ENCODE measurements around the gene EPHA8.

Gene EPHA8

GRCh38 chr1:22569269-22569668, 6.0 kb downstream of the EPHA8 start:
- no peak for DNase-seq

DNA sequence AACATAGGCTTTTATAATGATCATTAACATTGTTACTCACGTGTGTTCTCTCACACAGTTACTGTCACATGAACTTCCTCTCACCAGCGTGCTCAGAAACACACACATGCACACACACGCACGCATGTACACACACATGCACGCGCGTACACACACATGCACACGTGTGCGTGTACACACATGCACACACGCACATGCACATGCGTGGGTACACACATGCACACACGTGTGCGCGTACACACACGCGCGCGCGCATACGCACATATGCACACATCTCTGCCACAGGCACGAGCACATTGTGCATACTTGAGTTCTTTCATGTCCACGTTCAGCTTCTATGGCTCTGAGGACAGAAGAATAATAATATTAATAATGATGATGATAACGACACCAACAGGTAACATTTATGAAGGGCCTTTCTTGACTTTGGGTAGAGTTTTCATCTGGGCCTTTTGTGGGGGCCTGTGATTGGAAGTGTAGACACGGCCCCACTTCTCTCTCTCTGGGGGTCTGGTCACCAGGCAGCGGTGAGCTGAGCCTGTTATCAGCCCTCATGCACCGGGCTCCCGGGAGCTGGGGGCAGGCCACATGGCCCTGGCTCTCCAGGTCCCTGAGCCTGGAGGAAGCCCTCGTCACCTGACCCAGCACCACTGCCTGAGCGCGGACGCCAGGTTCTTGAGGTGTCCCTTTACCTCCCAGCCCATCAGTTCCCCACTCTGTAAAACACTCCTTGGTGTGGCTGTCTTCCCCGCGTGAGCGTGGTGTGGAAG, 7.0 kb downstream of the EPHA8 start:
- DNase-seq = no peak

GRCh38 chr1:22572818-22573217, 9.5 kb downstream of the EPHA8 start:
- no peak for DNase-seq

- no peak for DNase-seq
Observed at GRCh38 chr1:22573237-22573636, 9.9 kb downstream of the EPHA8 start.

GRCh38 chr1:22575532-22576149, 12.4 kb downstream of the EPHA8 start:
- no peak for DNase-seq

- DNase-seq = no peak
Observed at GRCh38 chr1:22576150-22576544, 12.9 kb downstream of the EPHA8 start.

DNA sequence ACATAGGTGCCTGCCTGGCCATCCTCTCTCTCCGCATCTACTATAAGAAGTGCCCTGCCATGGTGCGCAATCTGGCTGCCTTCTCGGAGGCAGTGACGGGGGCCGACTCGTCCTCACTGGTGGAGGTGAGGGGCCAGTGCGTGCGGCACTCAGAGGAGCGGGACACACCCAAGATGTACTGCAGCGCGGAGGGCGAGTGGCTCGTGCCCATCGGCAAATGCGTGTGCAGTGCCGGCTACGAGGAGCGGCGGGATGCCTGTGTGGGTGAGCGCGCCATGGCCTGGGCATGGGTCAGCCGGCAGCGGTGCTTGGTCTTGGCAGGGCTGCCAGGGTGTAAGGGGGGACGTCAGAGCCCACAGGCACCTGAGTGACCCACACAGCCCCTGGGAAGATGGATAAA, 13.3 kb downstream of the EPHA8 start:
- no peak for DNase-seq

GRCh38 chr1:22578732-22579361, 15.6 kb downstream of the EPHA8 start:
- no peak for DNase-seq

GRCh38 chr1:22579541-22580155, 16.4 kb downstream of the EPHA8 start:
- no peak for DNase-seq

DNA sequence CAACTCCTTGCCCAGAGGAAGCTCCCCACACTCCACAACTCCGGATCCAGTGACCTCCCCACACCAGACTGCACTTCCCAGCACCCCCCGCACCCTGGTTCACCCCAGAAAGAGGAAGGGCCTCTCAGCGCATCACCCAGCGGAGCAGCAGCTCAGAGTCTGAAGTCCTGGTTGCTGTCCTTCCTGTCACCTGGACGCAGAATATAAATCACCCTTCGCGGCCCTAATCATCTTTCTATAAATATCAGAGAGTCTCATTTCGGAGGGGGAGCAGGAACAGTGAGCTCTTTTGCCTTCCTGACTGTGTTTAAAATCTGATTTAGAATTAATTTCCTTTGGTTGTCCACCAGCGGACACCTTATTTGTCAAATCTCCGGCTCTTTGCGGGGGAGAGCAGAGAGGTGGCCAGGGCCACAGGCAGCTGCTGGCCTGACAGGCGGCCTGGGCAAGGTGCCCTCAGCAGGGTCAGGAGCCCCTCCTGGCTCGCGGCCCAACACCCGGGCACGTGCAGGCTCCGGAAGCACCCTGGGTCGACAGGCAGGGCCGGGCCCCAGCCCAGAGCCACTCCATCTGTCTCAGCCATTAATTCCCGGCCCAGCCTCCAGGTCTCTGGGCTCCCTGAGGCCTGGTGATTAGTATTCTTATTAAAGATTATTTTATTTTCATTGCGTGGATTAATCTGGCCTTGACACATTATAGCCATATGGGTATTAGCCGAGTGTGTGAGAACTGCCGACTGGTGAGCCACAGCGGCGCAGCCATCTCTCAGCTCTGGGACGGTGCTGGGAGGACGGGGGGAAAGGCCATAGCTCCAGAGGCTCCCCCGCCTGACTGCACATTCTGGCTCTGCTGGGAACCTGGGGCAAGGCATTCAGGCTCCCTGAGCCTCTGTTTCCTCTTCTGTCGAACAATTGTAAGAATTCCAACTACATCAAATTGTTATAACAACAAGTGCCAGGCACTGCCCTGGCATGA, 19.7 kb downstream of the EPHA8 start:
- no peak for DNase-seq

GRCh38 chr1:22584001-22584562, 20.8 kb downstream of the EPHA8 start:
- DNase-seq = no peak

GRCh38 chr1:22584970-22585369, 21.7 kb downstream of the EPHA8 start:
- DNase-seq = no peak

- DNase-seq = no peak
Observed at GRCh38 chr1:22585471-22585870, 22.2 kb downstream of the EPHA8 start.

GRCh38 chr1:22586356-22587130, 23.3 kb downstream of the EPHA8 start:
- DNase-seq = no peak

GRCh38 chr1:22587247-22587646, 24.0 kb downstream of the EPHA8 start:
- no peak for DNase-seq

GRCh38 chr1:22588899-22589422, 25.7 kb downstream of the EPHA8 start:
- no peak for DNase-seq

DNA sequence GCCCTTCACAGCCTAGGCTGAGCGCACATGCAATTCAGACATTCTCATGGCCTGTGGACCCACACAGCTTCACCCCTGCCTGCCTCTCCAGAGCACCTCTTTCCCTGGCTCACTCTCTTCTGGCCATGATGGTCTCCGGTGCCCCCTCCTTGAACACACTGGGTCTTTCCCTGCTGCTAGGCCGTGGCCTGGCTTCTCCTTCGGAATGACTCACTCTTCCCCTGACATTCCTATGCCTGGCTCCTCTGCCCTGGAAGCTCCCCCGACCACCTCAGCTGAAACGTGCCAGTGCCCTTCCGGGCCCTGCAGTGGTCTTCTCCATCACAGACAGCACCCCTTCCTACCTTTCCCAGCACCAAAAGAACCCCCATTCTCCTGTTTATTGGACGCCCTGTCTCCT, 28.3 kb downstream of the EPHA8 start:
- no peak for DNase-seq

DNA sequence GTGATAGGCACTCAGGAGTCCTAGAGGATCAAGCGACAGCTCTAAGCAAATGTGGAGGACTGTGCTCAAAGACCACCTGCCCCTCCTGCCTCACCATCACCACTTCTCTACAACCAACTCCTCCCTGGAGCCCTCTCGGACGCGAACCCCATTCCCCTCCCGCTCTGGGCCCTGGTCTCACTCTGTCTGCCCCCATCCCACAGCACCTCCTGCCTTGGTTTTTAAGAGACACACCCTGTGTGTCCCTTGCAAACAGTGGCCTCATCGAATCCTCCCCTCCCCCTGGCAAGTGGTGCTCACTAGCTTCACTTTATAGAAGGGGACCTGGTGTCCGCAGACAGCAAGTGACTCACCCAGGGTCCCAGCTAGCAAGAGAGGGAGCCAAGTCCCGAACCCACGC, 28.8 kb downstream of the EPHA8 start:
- DNase-seq = no peak

- no peak for DNase-seq
Observed at GRCh38 chr1:22592919-22593790, 29.9 kb downstream of the EPHA8 start.

DNA sequence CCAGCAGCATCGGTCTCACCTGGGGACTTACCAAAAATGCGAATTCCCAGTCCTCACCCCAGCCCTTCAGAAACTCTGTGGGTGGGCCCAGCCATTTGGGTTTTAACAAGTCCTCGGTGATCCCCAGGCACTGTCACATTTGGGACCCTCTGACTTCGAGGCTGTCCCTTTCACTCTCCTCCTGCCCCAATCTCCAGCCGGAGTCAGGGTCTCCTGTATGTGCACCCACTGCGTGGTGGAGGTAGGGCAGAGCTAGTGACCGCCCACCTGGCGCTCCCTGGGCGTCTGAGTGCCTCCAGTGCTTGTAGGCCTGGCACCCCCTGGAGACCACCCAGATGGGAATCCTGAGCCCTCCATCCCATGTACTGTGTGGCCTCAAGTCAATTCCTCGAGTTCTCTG, 31.1 kb downstream of the EPHA8 start:
- DNase-seq = no peak

Data from AML-193 (cell line).